ENCODE results near the gene TOR4A.

Gene TOR4A

GRCh38 chr9:137243626-137244485 lies 33.7 kb upstream of the TOR4A start:
- no peak for TF ChIP-seq CTCF (IDR thresholded peaks at IDR 0.05)
- Histone ChIP-seq H3K27ac (no peak overlapping the region), H2AFZ (no peak overlapping the region), H3K9ac (no peak overlapping the region), H3K79me2 (no peaks in the 10 kb centered on the region), H3K36me3 (ENCODE audit: control insufficient read depth, insufficient read depth, low read length) (no peaks in the 10 kb centered on the region), H3K4me1 (peaks cover 2% of the 10 kb centered on the region), H3K27me3 (ENCODE audit: control insufficient read depth, insufficient read depth, low read length) (no peaks in the 10 kb centered on the region), H3K9me3 (ENCODE audit: control insufficient read depth, low read length) (no peaks in the 10 kb centered on the region), H3K4me3 (ENCODE audit: low read depth, low read length) (no peak overlapping the region), H3K4me2 (ENCODE audit: low read length) (no peak overlapping the region)

DNA sequence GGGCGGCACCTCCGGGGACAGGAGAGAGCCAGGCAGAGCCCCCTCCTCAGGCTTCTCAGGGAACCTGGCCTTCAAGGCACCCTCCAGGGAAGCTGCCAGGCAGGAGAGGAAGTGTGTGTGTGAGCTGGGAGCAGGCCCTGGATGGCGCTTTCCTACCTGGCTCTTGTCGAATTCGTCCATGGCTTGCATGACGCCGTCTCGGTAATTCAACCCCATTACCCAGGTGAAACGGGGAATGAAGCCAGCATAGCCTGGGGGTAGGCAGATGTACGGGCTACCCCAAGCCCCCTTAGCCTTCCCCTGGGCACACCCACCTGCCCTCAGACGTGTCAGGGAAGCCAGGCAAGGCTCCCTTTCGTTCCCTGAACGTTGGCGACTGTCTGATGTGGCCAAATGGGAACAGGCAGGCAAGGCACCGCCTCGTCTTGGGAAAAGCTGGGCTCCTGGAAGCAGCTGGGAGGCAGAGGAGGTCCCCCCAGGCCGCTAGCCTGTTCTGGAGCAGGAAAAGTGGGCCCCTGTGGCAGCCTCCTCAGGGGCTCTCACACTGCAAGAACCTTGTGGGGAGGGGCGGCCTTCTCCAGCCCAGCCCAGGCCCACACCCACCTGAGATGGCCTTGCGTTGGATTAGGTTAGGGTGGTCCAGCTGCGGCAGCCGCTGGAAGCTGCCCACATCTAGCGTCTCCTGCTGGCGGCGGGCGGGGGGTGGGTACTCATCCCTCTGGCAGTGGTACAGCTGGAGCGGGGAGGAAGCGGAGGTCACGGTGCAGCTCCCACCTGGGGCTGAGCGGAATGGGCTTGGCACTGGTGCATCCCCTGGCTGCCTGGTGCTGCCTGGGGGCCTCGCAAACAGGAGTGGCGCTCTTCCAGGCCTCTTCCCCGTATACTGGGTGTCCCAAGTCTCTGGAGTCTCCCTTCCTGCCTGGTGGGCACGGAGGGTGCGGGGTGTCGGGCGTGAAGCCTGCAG lies 32.8 kb upstream of the TOR4A start:
- H3K79me2 ChIP-seq: no peaks in the 10 kb centered on the region
- no peak overlapping the region for H3K4me3 ChIP-seq (ENCODE audit: low read depth, low read length)
- no peak for TF ChIP-seq CTCF (IDR thresholded peaks at IDR 0.05)
- no peaks in the 10 kb centered on the region for H3K36me3 ChIP-seq (ENCODE audit: control insufficient read depth, insufficient read depth, low read length)
- H3K4me2 ChIP-seq (ENCODE audit: low read length): no peak overlapping the region
- H3K9me3 ChIP-seq (ENCODE audit: control insufficient read depth, low read length): no peaks in the 10 kb centered on the region
- H3K27ac ChIP-seq: no peak overlapping the region
- no peaks in the 10 kb centered on the region for H3K27me3 ChIP-seq (ENCODE audit: control insufficient read depth, insufficient read depth, low read length)
- H3K4me1 ChIP-seq: peaks cover 2% of the 10 kb centered on the region
- no peak overlapping the region for H2AFZ ChIP-seq
- no peak overlapping the region for H3K9ac ChIP-seq

DNA sequence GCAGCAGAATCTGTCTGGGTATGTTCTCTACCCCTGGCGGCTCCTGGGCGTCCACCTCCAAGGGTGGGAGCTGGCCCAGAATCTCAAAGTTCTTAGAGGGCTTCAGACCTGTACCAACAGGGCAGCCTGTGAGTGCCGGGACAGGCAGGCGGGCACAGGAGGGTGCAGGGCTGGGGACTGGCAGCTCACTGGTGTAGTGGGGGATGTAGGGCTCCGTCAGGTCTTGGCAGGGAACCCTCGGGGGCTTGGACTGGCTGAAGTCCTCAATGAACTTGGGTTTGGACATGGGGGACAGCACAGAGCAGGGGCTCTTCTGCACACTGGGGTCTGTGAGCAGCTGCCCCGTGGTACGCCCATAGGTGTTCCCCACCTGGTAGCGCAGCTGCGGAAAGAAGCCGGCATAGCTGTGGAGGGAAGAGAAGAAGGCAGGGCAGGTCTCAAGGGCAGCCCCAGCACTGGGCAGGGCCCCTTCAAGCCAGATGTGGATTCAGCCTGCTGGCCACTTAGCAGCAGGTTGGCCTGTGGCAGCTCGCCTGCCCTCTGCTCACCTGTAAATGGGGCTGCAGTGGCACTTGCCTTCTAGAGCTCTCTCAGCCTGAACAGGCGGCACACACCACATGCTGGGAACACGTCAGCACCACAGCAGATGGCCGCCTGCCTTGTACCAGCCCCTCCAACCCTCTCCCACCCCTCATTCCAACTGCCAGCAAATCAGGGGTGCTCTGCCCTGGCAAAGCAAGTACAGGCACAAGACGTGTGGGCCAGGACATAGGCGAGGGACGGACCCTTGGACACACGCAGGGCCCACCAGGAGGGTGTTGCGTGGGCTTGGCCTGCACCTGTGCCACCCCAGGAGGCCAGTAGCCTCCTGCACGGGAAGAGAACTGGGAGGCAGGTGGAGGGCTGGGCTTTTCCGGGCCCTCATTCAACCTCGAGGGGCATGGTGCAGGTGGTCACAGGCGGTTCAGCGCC lies 31.8 kb upstream of the TOR4A start:
- H2AFZ ChIP-seq: no peak overlapping the region
- H3K9me3 ChIP-seq (ENCODE audit: control insufficient read depth, low read length): no peaks in the 10 kb centered on the region
- H3K4me2 ChIP-seq (ENCODE audit: low read length): no peak overlapping the region
- no peak overlapping the region for H3K9ac ChIP-seq
- H3K79me2 ChIP-seq: no peaks in the 10 kb centered on the region
- peaks cover 2% of the 10 kb centered on the region for H3K4me1 ChIP-seq
- no peak overlapping the region for H3K27ac ChIP-seq
- TF ChIP-seq CTCF (IDR thresholded peaks at IDR 0.05): no peak
- no peaks in the 10 kb centered on the region for H3K36me3 ChIP-seq (ENCODE audit: control insufficient read depth, insufficient read depth, low read length)
- H3K4me3 ChIP-seq (ENCODE audit: low read depth, low read length): no peak overlapping the region
- no peaks in the 10 kb centered on the region for H3K27me3 ChIP-seq (ENCODE audit: control insufficient read depth, insufficient read depth, low read length)

GRCh38 chr9:137247135-137247915 lies 30.2 kb upstream of the TOR4A start:
- Histone ChIP-seq H3K4me3 (ENCODE audit: low read depth, low read length) (no peak overlapping the region), H3K9me3 (ENCODE audit: control insufficient read depth, low read length) (no peaks in the 10 kb centered on the region), H2AFZ (no peak overlapping the region), H3K9ac (no peak overlapping the region), H3K79me2 (no peaks in the 10 kb centered on the region), H3K27me3 (ENCODE audit: control insufficient read depth, insufficient read depth, low read length) (no peaks in the 10 kb centered on the region), H3K27ac (no peak overlapping the region), H3K4me2 (ENCODE audit: low read length) (no peak overlapping the region), H3K36me3 (ENCODE audit: control insufficient read depth, insufficient read depth, low read length) (no peaks in the 10 kb centered on the region), H3K4me1 (peaks cover under 1% of the 10 kb centered on the region)
- TF ChIP-seq CTCF (IDR thresholded peaks at IDR 0.05): no peak
